Measurements from ENCODE around the gene LRRC25. TPM values are rescaled to one million over a fixed set of nuclear protein-coding genes. Genes with fewer than 3 reads are reported as not detected.
A peak's percentile ranks its signal among the peaks of the same experiment; 100 is the strongest.

The LRRC25 gene
- total RNA-seq, 1 experiment from 2014 or later = not detected

GRCh38 chr19:18388960-18389725 is 8.3 kb downstream of the LRRC25 start:
- Histone ChIP-seq H3K23ac (ENCODE audit: insufficient read length, low read depth, low read length) (no peak overlapping the region), H3K79me2 (ENCODE audit: insufficient read depth, low read length) (no peaks in the 10 kb centered on the region), H2BK120ac (ENCODE audit: low read depth, low read length, poor library complexity, severe bottlenecking) (no peak overlapping the region), H2BK5ac (ENCODE audit: insufficient read length, low read length) (no peak overlapping the region), H2BK15ac (ENCODE audit: low read depth, low read length) (no peak overlapping the region), H3T11ph (ENCODE audit: low read length) (no peak overlapping the region), H2BK12ac (ENCODE audit: insufficient read length, low read depth, low read length) (no peak overlapping the region), H3K4ac (ENCODE audit: low read depth, low read length) (no peak overlapping the region), H3K23me2 (ENCODE audit: insufficient read length, low read depth, low read length, poor library complexity, severe bottlenecking) (no peaks in the 10 kb centered on the region), H2BK20ac (ENCODE audit: low read depth, low read length, poor library complexity, severe bottlenecking) (no peak overlapping the region), H3K18ac (ENCODE audit: insufficient read length, low read depth, low read length) (no peak overlapping the region), H3K27ac (ENCODE audit: insufficient read length, low read depth, low read length) (no peak overlapping the region), H4K8ac (replicated peaks; ENCODE audit: insufficient read length, low read depth, low read length) (no peak overlapping the region), H3K9me3 (ENCODE audit: control insufficient read depth, low read depth, low read length) (no peaks in the 10 kb centered on the region), H2AFZ (ENCODE audit: low read length) (no peak overlapping the region), H3K4me2 (ENCODE audit: insufficient read depth, insufficient read length, low read length) (no peak overlapping the region), H3K27me3 (ENCODE audit: insufficient read depth, low read length) (no peaks in the 10 kb centered on the region), H3K9ac (ENCODE audit: extremely low read depth, insufficient read length, low read length) (no peak overlapping the region), H3K56ac (ENCODE audit: insufficient read length, low read depth, low read length) (no peak overlapping the region), H3K14ac (ENCODE audit: insufficient read depth, low read length) (no peak overlapping the region), H3K79me1 (ENCODE audit: insufficient read depth, low read depth, low read length, poor library complexity, severe bottlenecking) (no peaks in the 10 kb centered on the region), H4K5ac (ENCODE audit: insufficient read length, low read depth, low read length) (no peak overlapping the region), H4K20me1 (ENCODE audit: control insufficient read depth, insufficient read depth, insufficient read length) (no peaks in the 10 kb centered on the region), H4K91ac (ENCODE audit: insufficient read length, low read depth, low read length) (no peak overlapping the region), H2AK5ac (ENCODE audit: insufficient read length, low read length) (no peak overlapping the region), H3K4me1 (ENCODE audit: insufficient read depth, low read length) (no peaks in the 10 kb centered on the region)
- TF ChIP-seq, protein P1, sequence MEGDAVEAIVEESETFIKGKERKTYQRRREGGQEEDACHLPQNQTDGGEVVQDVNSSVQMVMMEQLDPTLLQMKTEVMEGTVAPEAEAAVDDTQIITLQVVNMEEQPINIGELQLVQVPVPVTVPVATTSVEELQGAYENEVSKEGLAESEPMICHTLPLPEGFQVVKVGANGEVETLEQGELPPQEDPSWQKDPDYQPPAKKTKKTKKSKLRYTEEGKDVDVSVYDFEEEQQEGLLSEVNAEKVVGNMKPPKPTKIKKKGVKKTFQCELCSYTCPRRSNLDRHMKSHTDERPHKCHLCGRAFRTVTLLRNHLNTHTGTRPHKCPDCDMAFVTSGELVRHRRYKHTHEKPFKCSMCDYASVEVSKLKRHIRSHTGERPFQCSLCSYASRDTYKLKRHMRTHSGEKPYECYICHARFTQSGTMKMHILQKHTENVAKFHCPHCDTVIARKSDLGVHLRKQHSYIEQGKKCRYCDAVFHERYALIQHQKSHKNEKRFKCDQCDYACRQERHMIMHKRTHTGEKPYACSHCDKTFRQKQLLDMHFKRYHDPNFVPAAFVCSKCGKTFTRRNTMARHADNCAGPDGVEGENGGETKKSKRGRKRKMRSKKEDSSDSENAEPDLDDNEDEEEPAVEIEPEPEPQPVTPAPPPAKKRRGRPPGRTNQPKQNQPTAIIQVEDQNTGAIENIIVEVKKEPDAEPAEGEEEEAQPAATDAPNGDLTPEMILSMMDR (conservative IDR thresholded peaks at IDR 0.05) = no peak
- no peak for DNase-seq
- Mint-ChIP-seq H3K4me3 (peak overlapping the region in 1 of 2 experiments; percentile 68; a peak in 3 of 5 replicates), H3K27me3 (ENCODE audit: low read depth) (peaks cover 41% of the 10 kb centered on the region), H3K27ac (no peak overlapping the region), H3K9me3 (no peaks in the 10 kb centered on the region), H3K4me1 (peaks cover 19 to 20% of the 10 kb centered on the region in 2 experiments), H3K36me3 (ENCODE audit: insufficient read depth in 1 of 3, low read depth in 3 of 3) (peaks cover 0 to 5% (median 5%) of the 10 kb centered on the region in 3 experiments; a peak in 1 of 7 replicates)
- WGBS (ENCODE audit: extremely low coverage, insufficient read length, low lambda C conversion rate) = no CpG with 5 or more reads among the region's 13 CpGs
